ENCODE measurements around the gene FXYD5.

FXYD5 gene

DNA sequence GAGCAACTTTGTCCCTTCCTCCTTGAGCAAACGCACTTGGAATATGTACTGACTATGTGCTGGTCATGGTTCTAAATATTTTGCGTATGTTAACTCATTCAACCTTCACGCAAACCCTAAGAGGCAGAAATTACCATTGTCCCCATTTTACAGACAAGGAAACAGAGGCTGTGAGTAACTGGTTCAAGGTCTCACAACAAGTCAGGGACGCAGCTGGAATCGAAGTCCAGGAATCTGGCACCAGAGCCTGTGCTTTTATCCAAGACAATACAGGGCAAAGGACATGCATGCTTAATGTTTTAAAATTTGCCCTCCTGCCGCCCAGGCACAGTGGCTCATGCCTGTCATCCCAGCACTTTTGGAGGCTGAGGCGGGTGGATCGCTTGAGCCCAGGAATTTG lies 5.1 kb downstream of the FXYD5 start:
- TF ChIP-seq TOX (CRISPR knock-in tag; IDR thresholded peaks at IDR 0.05; ENCODE audit: borderline replicate concordance) (no peak), ARNTL (CRISPR knock-in tag; IDR thresholded peaks at IDR 0.05; ENCODE audit: borderline replicate concordance, low read depth) (no peak)
- TF ChIP-seq, protein P1, sequence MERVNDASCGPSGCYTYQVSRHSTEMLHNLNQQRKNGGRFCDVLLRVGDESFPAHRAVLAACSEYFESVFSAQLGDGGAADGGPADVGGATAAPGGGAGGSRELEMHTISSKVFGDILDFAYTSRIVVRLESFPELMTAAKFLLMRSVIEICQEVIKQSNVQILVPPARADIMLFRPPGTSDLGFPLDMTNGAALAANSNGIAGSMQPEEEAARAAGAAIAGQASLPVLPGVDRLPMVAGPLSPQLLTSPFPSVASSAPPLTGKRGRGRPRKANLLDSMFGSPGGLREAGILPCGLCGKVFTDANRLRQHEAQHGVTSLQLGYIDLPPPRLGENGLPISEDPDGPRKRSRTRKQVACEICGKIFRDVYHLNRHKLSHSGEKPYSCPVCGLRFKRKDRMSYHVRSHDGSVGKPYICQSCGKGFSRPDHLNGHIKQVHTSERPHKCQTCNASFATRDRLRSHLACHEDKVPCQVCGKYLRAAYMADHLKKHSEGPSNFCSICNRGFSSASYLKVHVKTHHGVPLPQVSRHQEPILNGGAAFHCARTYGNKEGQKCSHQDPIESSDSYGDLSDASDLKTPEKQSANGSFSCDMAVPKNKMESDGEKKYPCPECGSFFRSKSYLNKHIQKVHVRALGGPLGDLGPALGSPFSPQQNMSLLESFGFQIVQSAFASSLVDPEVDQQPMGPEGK (CRISPR knock-in tag; IDR thresholded peaks at IDR 0.05; ENCODE audit: borderline replicate concordance): no peak
- ATAC-seq: no peak

DNA sequence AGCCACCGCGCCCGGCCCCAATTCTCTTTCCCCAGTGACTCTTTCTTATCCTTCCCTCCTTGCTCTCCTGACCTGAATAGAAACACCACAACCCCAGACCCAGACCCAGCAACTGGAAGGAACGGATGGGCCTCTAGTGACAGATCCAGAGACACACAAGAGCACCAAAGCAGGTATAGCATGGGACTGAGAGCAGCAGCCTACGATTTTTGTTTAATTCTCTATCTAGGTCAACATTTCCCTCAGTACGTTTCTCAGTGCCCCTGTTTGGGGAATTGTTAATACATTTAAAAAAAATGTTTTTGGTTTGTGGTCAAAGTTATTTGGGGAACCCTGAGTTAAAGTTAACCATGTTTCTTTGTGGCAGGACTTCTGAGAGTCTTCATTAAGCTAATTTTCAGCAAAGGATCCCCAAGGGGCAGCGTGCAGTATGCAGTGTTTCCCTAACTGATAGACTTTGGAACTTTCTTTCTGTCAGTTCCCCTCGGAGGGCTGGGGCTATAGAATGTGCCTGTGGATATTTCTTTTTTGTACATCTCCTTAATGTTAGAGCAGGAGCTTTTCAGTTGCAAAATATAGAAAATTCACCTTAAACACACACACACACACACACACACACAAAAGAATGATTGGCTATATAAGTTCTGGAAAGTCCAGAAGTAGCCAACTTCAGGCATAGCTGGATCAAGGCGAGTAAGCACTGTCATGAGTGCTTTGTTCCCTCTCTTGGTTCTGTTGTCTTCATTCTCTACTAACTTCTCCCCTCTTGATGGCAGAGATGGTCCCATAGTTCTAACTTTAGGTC lies 6.3 kb downstream of the FXYD5 start:
- no peak for ATAC-seq
- TF ChIP-seq TCF4 (CRISPR knock-in tag; IDR thresholded peaks at IDR 0.05; ENCODE audit: borderline replicate concordance) (no peak), BACH2 (CRISPR knock-in tag; IDR thresholded peaks at IDR 0.05; ENCODE audit: borderline replicate concordance) (no peak), ESRRG (CRISPR knock-in tag; IDR thresholded peaks at IDR 0.05) (no peak), ZFP3 (CRISPR knock-in tag; IDR thresholded peaks at IDR 0.05) (no peak), ZNF565 (CRISPR knock-in tag; conservative IDR thresholded peaks at IDR 0.05; ENCODE audit: low read depth) (no peak), OSR1 (CRISPR knock-in tag; IDR thresholded peaks at IDR 0.05) (no peak), ARNTL (CRISPR knock-in tag; IDR thresholded peaks at IDR 0.05; ENCODE audit: borderline replicate concordance, low read depth) (no peak), PPARA (CRISPR knock-in tag; IDR thresholded peaks at IDR 0.05; ENCODE audit: borderline replicate concordance) (no peak), TOX (CRISPR knock-in tag; IDR thresholded peaks at IDR 0.05; ENCODE audit: borderline replicate concordance) (no peak), GLIS3 (CRISPR knock-in tag; IDR thresholded peaks at IDR 0.05) (no peak), ZC3H10 (CRISPR knock-in tag; IDR thresholded peaks at IDR 0.05) (no peak), SNAI2 (CRISPR knock-in tag; IDR thresholded peaks at IDR 0.05) (no peak), CSRNP3 (CRISPR knock-in tag; IDR thresholded peaks at IDR 0.05) (no peak), ZNF8 (CRISPR knock-in tag; IDR thresholded peaks at IDR 0.05) (no peak), ZNF70 (CRISPR knock-in tag; IDR thresholded peaks at IDR 0.05) (no peak), CSDC2 (CRISPR knock-in tag; IDR thresholded peaks at IDR 0.05) (no peak), ISL1 (CRISPR knock-in tag; IDR thresholded peaks at IDR 0.05) (no peak), TSHZ2 (CRISPR knock-in tag; IDR thresholded peaks at IDR 0.05) (no peak), ZFP30 (CRISPR knock-in tag; IDR thresholded peaks at IDR 0.05) (no peak)
- TF ChIP-seq, protein P1 (CRISPR knock-in tag; IDR thresholded peaks at IDR 0.05; ENCODE audit: borderline replicate concordance): no peak

DNA sequence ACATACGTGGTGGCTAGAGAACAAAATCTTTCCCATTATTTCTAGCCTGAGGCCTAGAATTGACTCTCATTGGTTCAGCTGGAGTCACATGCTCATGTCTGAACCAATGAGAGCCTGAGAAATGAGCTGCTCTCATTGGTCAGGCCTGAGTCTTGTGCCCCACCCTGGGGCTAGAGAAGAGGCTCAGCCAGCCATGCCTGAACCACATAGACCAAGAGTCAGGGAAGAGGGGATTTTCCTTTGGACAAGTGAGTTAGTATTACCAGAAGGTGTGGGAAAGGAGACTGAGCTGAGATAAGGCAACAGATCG lies 6.9 kb downstream of the FXYD5 start:
- ATAC-seq: no peak
- TF ChIP-seq PPARA (CRISPR knock-in tag; IDR thresholded peaks at IDR 0.05; ENCODE audit: borderline replicate concordance) (no peak), SNAI2 (CRISPR knock-in tag; IDR thresholded peaks at IDR 0.05) (no peak), CSRNP3 (CRISPR knock-in tag; IDR thresholded peaks at IDR 0.05) (no peak), POU6F1 (CRISPR knock-in tag; IDR thresholded peaks at IDR 0.05; ENCODE audit: borderline replicate concordance, low read depth) (no peak), ZFP3 (CRISPR knock-in tag; IDR thresholded peaks at IDR 0.05) (no peak), ZNF8 (CRISPR knock-in tag; IDR thresholded peaks at IDR 0.05) (no peak), ZC3H10 (CRISPR knock-in tag; IDR thresholded peaks at IDR 0.05) (no peak), ZFP30 (CRISPR knock-in tag; IDR thresholded peaks at IDR 0.05) (no peak), GLIS3 (CRISPR knock-in tag; IDR thresholded peaks at IDR 0.05) (no peak), RARB (CRISPR knock-in tag; IDR thresholded peaks at IDR 0.05) (no peak), ESRRG (CRISPR knock-in tag; IDR thresholded peaks at IDR 0.05) (no peak)
- TF ChIP-seq, protein P1 (CRISPR knock-in tag; IDR thresholded peaks at IDR 0.05; ENCODE audit: borderline replicate concordance): no peak

Measured in SK-N-SH treated with all-trans-retinoic acid at 6 μM for 48 hours (cell line).